Stimulated activated CD8-positive, alpha-beta memory T cell treated with anti-CD3 and anti-CD28 coated beads, Interleukin-4, amount 100 ng/mL, for 48 hours (primary cell): Measurements from ENCODE around the gene CALN1.

Source experiments
- DNase-seq: peaks from one replicate; pipeline ENCODE4 v3.0.0-alpha.2; 2020

The CALN1 gene

GRCh38 chr7:72170475-72170874, 241.7 kb downstream of the CALN1 start:
- DNase-seq: no peak

GRCh38 chr7:72163271-72163670, 248.9 kb downstream of the CALN1 start:
- DNase-seq: no peak

GRCh38 chr7:72161534-72161933, 250.6 kb downstream of the CALN1 start:
- no peak for DNase-seq

- no peak for DNase-seq
Observed at GRCh38 chr7:72159911-72160310, 252.2 kb downstream of the CALN1 start.

GRCh38 chr7:72156671-72157070, 255.5 kb downstream of the CALN1 start:
- no peak for DNase-seq

- DNase-seq: no peak
Observed at GRCh38 chr7:72153132-72153512, 259.0 kb downstream of the CALN1 start.

- no peak for DNase-seq
Observed at GRCh38 chr7:72152161-72153131, 259.7 kb downstream of the CALN1 start.

GRCh38 chr7:72140566-72140965, 271.6 kb downstream of the CALN1 start:
- DNase-seq: no peak

GRCh38 chr7:72127136-72127535, 285.0 kb downstream of the CALN1 start:
- DNase-seq: no peak

- no peak for DNase-seq
Observed at GRCh38 chr7:72123913-72124312, 288.2 kb downstream of the CALN1 start.

- DNase-seq: no peak
Observed at GRCh38 chr7:72118366-72118765, 293.8 kb downstream of the CALN1 start.

- no peak for DNase-seq
Observed at GRCh38 chr7:72114129-72114528, 298.0 kb downstream of the CALN1 start.

GRCh38 chr7:72112992-72113391, 299.1 kb downstream of the CALN1 start:
- DNase-seq: no peak

- no peak for DNase-seq
Observed at GRCh38 chr7:72112530-72112929, 299.6 kb downstream of the CALN1 start.

- DNase-seq: no peak
Observed at GRCh38 chr7:72111086-72111485, 301.1 kb downstream of the CALN1 start.

GRCh38 chr7:72109566-72109965, 302.6 kb downstream of the CALN1 start:
- no peak for DNase-seq

GRCh38 chr7:72106405-72106804, 305.7 kb downstream of the CALN1 start:
- no peak for DNase-seq

GRCh38 chr7:72101444-72101843, 310.7 kb downstream of the CALN1 start:
- DNase-seq: no peak

GRCh38 chr7:72099784-72100183, 312.4 kb downstream of the CALN1 start:
- DNase-seq: no peak

- no peak for DNase-seq
Observed at GRCh38 chr7:72098807-72099580, 313.1 kb downstream of the CALN1 start.

GRCh38 chr7:72097226-72097625, 314.9 kb downstream of the CALN1 start:
- no peak for DNase-seq

GRCh38 chr7:72092769-72093168, 319.4 kb downstream of the CALN1 start:
- no peak for DNase-seq

GRCh38 chr7:72087926-72088325, 324.2 kb downstream of the CALN1 start:
- no peak for DNase-seq
